Measurements from ENCODE around the gene MBTPS1.

DNA sequence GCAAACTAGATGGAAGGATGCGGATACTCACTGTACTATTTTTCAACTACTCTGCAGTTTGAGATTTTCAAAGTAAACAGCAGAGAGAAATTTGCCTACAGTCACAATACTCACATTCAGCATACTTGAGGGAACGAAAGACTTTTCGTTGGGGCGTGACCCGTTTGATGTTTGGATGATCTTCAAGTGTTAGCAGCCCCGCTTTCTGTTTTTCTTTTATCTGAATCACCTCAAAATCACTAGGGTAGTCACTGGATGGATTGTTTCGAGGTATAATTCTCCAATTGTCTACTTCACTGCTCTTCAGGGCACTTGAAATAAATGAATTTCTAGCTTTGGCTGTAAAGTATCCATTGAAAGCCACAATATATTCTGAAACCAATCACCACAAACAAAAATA, 17.8 kb downstream of the MBTPS1 start:
- TF ChIP-seq, protein P1, sequence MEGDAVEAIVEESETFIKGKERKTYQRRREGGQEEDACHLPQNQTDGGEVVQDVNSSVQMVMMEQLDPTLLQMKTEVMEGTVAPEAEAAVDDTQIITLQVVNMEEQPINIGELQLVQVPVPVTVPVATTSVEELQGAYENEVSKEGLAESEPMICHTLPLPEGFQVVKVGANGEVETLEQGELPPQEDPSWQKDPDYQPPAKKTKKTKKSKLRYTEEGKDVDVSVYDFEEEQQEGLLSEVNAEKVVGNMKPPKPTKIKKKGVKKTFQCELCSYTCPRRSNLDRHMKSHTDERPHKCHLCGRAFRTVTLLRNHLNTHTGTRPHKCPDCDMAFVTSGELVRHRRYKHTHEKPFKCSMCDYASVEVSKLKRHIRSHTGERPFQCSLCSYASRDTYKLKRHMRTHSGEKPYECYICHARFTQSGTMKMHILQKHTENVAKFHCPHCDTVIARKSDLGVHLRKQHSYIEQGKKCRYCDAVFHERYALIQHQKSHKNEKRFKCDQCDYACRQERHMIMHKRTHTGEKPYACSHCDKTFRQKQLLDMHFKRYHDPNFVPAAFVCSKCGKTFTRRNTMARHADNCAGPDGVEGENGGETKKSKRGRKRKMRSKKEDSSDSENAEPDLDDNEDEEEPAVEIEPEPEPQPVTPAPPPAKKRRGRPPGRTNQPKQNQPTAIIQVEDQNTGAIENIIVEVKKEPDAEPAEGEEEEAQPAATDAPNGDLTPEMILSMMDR (IDR thresholded peaks at IDR 0.05; ENCODE audit: insufficient read depth, low read length, poor library complexity, severe bottlenecking) = no peak
- TF ChIP-seq EZH2phosphoT487 (conservative IDR thresholded peaks at IDR 0.05; ENCODE audit: low read length) = no peak
